Activated T-cell treated with anti-CD3 and anti-CD28 coated beads, Interleukin-2, amount 50 U/mL, for 48 hours (primary cell): ENCODE data around the gene DGKD.
"Not testable (repeated sequence)": the region's sequence is repeated elsewhere in the genome, so short reads cannot be mapped to it uniquely, and the experiment has no call there.

Source experiments
- DNase-seq, 2 experiments: peaks; one replicate each; pipeline ENCODE4 v3.0.0-alpha.2; 2020

Gene DGKD

GRCh38 chr2:233363744-233364235 is 9.5 kb downstream of the DGKD start:
- DNase-seq: no peak

- peak in 1 of 2 experiments; percentile 18 for DNase-seq
These were observed 11.7 kb downstream of the DGKD start for GRCh38 chr2:233365861-233366520.

GRCh38 chr2:233367586-233367985 is 13.3 kb downstream of the DGKD start:
- DNase-seq: no peak

GRCh38 chr2:233368756-233369155 is 14.5 kb downstream of the DGKD start:
- peak in 1 of 2 experiments; percentile 7 for DNase-seq

- no peak for DNase-seq
These were observed 15.2 kb downstream of the DGKD start for GRCh38 chr2:233369462-233369861.

- DNase-seq: no peak
These were observed 15.8 kb downstream of the DGKD start for GRCh38 chr2:233369897-233370685.

GRCh38 chr2:233371641-233372040 is 17.3 kb downstream of the DGKD start:
- DNase-seq: no peak

GRCh38 chr2:233372855-233373254 is 18.6 kb downstream of the DGKD start:
- DNase-seq: no peak

- DNase-seq: no peak
These were observed 19.0 kb downstream of the DGKD start for GRCh38 chr2:233373316-233373715.

- DNase-seq: not testable (repeated sequence)
These were observed 20.5 kb downstream of the DGKD start for GRCh38 chr2:233374776-233375175.

GRCh38 chr2:233375490-233376314 is 21.4 kb downstream of the DGKD start:
- DNase-seq: no peak

GRCh38 chr2:233379034-233379433 is 24.7 kb downstream of the DGKD start:
- DNase-seq: no peak

GRCh38 chr2:233379441-233379840 is 25.1 kb downstream of the DGKD start:
- no peak for DNase-seq

- no peak for DNase-seq
These were observed 26.0 kb downstream of the DGKD start for GRCh38 chr2:233380132-233380895.

GRCh38 chr2:233380995-233381637 is 26.8 kb downstream of the DGKD start:
- DNase-seq: no peak

- no peak for DNase-seq
These were observed 27.3 kb downstream of the DGKD start for GRCh38 chr2:233381638-233381995.

- DNase-seq: no peak
These were observed 29.7 kb downstream of the DGKD start for GRCh38 chr2:233384015-233384414.

GRCh38 chr2:233384811-233385488 is 30.7 kb downstream of the DGKD start:
- no peak for DNase-seq

- DNase-seq: peak; percentile 66 to 68
These were observed 31.3 kb downstream of the DGKD start for GRCh38 chr2:233385489-233386044.

GRCh38 chr2:233386382-233387041 is 32.2 kb downstream of the DGKD start:
- peak; percentile 56 to 58 for DNase-seq

GRCh38 chr2:233387225-233387624 is 32.9 kb downstream of the DGKD start:
- DNase-seq: no peak
